HepG2 (cell line): ENCODE results near the gene PDIA2.

Experiments used
- CTCF ChIP-seq: sonication (generic); formaldehyde crosslinking; IDR thresholded peaks from 2 replicates; pipeline ENCODE4 v1.5.0; 2020; ENCODE audit warnings: mild to moderate bottlenecking, missing genetic modification reagents, moderate library complexity
- EZH2 ChIP-seq: conservative IDR thresholded peaks from 2 replicates; pipeline ENCODE4 v1.6.1; 2012; ENCODE audit warnings: mild to moderate bottlenecking, low read depth, low read length, moderate library complexity
- KAT8 ChIP-seq: IDR thresholded peaks from 2 replicates; pipeline ENCODE4 v1.6.1; 2016; ENCODE audit warnings: missing genetic modification reagents, missing compliant biosample characterization
- REL ChIP-seq: sonication (generic); formaldehyde crosslinking; conservative IDR thresholded peaks from 2 replicates; pipeline ENCODE4 v1.8.0; 2022; ENCODE audit warnings: mild to moderate bottlenecking, missing genetic modification reagents, moderate library complexity
- ZBTB21 ChIP-seq: sonication (generic); formaldehyde crosslinking; IDR thresholded peaks from 2 replicates; pipeline ENCODE4 v1.4.0; 2020; ENCODE audit warnings: missing genetic modification reagents
- ZSCAN20 ChIP-seq: sonication (generic); formaldehyde crosslinking; IDR thresholded peaks from 2 replicates; pipeline ENCODE4 v1.4.0; 2020; ENCODE audit warnings: missing genetic modification reagents, mild to moderate bottlenecking, borderline replicate concordance
- TF ChIP-seq, protein P1 (sequence below): sonication (generic); formaldehyde crosslinking; IDR thresholded peaks from 2 replicates; pipeline ENCODE4 v1.5.1; 2020; ENCODE audit warnings: missing genetic modification reagents, mild to moderate bottlenecking, borderline replicate concordance
- TF ChIP-seq, protein P2 (sequence below): sonication (generic); formaldehyde crosslinking; IDR thresholded peaks from 2 replicates; pipeline ENCODE4 v1.8.0; 2022; ENCODE audit warnings: low read depth, missing genetic modification reagents
- TF ChIP-seq, protein P3 (sequence below): sonication (generic); formaldehyde crosslinking; IDR thresholded peaks from 2 replicates; pipeline ENCODE4 v1.5.0; 2020; ENCODE audit warnings: mild to moderate bottlenecking, missing genetic modification reagents, borderline replicate concordance
- TF ChIP-seq, protein P4 (sequence below): sonication (generic); formaldehyde crosslinking; IDR thresholded peaks from 2 replicates; pipeline ENCODE4 v1.8.0; 2022; ENCODE audit warnings: mild to moderate bottlenecking, missing genetic modification reagents; ENCODE audit not compliant: insufficient replicate concordance

- TF ChIP-seq, protein P1, sequence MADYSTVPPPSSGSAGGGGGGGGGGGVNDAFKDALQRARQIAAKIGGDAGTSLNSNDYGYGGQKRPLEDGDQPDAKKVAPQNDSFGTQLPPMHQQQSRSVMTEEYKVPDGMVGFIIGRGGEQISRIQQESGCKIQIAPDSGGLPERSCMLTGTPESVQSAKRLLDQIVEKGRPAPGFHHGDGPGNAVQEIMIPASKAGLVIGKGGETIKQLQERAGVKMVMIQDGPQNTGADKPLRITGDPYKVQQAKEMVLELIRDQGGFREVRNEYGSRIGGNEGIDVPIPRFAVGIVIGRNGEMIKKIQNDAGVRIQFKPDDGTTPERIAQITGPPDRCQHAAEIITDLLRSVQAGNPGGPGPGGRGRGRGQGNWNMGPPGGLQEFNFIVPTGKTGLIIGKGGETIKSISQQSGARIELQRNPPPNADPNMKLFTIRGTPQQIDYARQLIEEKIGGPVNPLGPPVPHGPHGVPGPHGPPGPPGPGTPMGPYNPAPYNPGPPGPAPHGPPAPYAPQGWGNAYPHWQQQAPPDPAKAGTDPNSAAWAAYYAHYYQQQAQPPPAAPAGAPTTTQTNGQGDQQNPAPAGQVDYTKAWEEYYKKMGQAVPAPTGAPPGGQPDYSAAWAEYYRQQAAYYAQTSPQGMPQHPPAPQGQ (CRISPR knock-in tag) = no peak
- TF ChIP-seq KAT8 (CRISPR knock-in tag) = no peak
- TF ChIP-seq, protein P2, sequence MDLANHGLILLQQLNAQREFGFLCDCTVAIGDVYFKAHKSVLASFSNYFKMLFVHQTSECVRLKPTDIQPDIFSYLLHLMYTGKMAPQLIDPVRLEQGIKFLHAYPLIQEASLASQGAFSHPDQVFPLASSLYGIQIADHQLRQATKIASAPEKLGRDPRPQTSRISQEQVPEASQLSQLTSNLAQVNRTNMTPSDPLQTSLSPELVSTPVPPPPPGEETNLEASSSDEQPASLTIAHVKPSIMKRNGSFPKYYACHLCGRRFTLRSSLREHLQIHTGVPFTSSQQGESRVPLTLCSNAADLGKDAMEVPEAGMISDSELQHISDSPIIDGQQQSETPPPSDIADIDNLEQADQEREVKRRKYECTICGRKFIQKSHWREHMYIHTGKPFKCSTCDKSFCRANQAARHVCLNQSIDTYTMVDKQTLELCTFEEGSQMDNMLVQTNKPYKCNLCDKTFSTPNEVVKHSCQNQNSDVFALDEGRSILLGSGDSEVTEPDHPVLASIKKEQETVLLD = no peak
- no peak for TF ChIP-seq CTCF
- TF ChIP-seq, protein P3, sequence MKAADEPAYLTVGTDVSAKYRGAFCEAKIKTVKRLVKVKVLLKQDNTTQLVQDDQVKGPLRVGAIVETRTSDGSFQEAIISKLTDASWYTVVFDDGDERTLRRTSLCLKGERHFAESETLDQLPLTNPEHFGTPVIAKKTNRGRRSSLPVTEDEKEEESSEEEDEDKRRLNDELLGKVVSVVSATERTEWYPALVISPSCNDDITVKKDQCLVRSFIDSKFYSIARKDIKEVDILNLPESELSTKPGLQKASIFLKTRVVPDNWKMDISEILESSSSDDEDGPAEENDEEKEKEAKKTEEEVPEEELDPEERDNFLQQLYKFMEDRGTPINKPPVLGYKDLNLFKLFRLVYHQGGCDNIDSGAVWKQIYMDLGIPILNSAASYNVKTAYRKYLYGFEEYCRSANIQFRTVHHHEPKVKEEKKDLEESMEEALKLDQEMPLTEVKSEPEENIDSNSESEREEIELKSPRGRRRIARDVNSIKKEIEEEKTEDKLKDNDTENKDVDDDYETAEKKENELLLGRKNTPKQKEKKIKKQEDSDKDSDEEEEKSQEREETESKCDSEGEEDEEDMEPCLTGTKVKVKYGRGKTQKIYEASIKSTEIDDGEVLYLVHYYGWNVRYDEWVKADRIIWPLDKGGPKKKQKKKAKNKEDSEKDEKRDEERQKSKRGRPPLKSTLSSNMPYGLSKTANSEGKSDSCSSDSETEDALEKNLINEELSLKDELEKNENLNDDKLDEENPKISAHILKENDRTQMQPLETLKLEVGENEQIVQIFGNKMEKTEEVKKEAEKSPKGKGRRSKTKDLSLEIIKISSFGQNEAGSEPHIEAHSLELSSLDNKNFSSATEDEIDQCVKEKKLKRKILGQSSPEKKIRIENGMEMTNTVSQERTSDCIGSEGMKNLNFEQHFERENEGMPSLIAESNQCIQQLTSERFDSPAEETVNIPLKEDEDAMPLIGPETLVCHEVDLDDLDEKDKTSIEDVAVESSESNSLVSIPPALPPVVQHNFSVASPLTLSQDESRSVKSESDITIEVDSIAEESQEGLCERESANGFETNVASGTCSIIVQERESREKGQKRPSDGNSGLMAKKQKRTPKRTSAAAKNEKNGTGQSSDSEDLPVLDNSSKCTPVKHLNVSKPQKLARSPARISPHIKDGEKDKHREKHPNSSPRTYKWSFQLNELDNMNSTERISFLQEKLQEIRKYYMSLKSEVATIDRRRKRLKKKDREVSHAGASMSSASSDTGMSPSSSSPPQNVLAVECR = no peak
- TF ChIP-seq ZSCAN20 = no peak
- no peak for TF ChIP-seq ZBTB21 (CRISPR knock-in tag)
- no peak for TF ChIP-seq EZH2
- TF ChIP-seq REL = no peak
- TF ChIP-seq, protein P4, sequence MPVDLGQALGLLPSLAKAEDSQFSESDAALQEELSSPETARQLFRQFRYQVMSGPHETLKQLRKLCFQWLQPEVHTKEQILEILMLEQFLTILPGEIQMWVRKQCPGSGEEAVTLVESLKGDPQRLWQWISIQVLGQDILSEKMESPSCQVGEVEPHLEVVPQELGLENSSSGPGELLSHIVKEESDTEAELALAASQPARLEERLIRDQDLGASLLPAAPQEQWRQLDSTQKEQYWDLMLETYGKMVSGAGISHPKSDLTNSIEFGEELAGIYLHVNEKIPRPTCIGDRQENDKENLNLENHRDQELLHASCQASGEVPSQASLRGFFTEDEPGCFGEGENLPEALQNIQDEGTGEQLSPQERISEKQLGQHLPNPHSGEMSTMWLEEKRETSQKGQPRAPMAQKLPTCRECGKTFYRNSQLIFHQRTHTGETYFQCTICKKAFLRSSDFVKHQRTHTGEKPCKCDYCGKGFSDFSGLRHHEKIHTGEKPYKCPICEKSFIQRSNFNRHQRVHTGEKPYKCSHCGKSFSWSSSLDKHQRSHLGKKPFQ (CRISPR knock-in tag) = no peak
Observed at GRCh38 chr16:325375-326145, 42.6 kb downstream of the PDIA2 start.
